22Rv1 (cell line): ENCODE data around the gene PAMR1.

Experiments
- CTCF ChIP-seq: fragments of 450-650 bp; IDR thresholded peaks from 2 replicates; pipeline ENCODE4 v1.5.1; 2017; ENCODE audit warnings: mild to moderate bottlenecking
- ZFX ChIP-seq: fragments of 450-650 bp; IDR thresholded peaks from 2 replicates; pipeline ENCODE4 v1.6.1; 2017; ENCODE audit warnings: antibody characterized with exemption, borderline replicate concordance

- TF ChIP-seq CTCF = no peak
- TF ChIP-seq ZFX = no peak
These were observed 29.0 kb downstream of the PAMR1 start for GRCh38 chr11:35496416-35496815.
